HG03520 (cell line): ENCODE measurements around the gene MED15.
"Not testable (repeated sequence)": the region's sequence is repeated elsewhere in the genome, so short reads cannot be mapped to it uniquely, and the experiment has no call there.

Source experiments
- ATAC-seq: cut with Tn5 transposase; IDR thresholded peaks from one replicate; pipeline ENCODE4 v1.9.1; 2021; ENCODE audit warnings: mild to moderate bottlenecking, moderate library complexity; ENCODE audit not compliant: unreplicated experiment

MED15 gene

GRCh38 chr22:20619045-20619892, 111.9 kb downstream of the MED15 start:
- ATAC-seq = no peak

DNA sequence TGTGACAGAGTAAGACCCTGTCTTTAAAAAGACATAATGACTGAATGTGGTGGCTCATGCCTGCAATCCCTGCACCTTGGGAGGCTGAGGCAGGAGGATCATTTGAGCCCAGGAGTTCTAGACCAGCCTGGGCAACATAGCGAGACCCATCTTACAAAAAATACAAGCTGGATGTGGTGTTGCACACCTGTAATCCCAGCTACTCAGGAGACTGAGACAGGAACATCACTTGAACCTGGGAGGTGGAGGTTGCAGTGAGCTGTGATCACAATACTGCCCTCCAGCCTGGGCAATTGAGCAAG, 112.4 kb downstream of the MED15 start:
- not testable (repeated sequence) for ATAC-seq

- no peak for ATAC-seq
Observed at GRCh38 chr22:20621162-20621561, 113.8 kb downstream of the MED15 start.

- ATAC-seq = no peak
Observed at GRCh38 chr22:20622650-20623339, 115.4 kb downstream of the MED15 start.

DNA sequence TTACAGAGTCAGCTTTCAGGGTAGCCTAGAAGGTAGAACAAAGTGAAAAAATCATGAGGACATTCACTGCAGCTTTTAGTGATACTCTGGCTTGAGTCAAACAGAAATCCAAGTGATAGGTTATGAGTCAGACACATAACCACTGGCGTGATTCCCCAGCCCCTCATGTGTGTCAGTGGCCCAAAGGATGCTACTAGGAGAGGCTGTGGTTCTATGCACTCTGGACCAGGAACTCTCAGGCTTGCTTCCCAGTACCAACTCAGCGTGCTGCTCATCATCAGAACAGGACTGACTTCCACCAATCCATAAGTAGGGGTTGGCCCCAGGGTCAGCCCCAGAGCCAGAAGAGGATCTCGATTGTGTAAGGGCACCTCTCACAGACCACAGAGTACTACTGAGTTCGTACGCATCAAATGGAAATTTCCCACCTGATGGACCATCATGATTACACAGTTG, 116.8 kb downstream of the MED15 start:
- peak; percentile 55 for ATAC-seq

DNA sequence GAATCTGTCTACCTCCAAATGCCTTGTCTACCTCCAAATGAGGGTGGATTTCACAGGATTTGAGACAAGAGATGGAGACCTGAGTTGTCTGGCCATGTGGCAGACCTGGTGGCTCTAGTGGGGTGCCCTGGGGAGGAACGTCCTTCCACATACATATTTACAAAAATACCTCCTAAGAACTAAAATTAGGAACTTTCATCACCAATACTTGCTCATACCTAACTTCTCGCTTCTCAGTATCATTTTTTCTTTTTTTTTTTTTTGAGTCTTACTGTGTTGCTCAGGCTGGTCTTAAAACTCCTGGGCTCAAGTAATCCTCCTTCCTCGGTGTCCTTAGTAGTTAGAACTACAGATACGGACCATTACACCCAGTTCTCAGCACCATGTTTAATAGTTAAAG, 117.9 kb downstream of the MED15 start:
- ATAC-seq = no peak

DNA sequence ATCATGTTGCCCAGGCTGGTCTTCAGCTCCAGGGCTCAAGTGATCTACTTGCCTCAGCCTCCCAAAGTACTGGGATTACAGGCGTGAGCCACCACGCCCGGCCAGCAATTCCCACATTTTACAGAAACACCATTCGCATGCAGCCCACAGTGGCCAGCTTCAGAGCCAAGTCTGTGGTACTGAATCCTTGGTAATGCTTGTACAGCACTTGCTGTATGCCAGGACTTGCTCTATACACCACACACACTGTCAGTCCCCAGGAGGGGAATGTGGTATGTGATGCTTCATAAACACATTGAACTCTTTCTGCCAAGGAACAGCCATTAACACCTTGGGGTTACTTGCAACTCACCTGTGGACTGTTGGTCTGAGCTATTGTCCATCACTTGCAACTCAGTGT, 119.4 kb downstream of the MED15 start:
- ATAC-seq = no peak

DNA sequence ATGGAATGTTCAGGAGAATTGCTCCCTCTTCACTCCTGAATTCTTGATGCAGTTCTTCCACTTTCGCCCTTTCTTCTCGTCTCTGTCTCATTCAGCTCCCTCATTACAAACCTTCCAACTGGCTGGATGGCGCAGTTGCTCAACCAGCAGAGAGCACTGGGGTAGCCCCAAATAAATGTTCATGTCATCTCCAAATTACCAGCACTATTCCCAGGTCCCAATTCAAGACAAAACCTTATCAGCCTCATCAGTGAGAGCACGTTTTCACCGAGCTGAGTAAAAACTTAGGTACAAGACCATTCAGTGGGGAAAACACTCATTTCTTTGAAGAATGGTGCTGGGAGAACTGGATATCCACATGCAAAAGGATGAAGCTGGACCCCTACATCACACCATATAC, 120.0 kb downstream of the MED15 start:
- ATAC-seq = no peak

DNA sequence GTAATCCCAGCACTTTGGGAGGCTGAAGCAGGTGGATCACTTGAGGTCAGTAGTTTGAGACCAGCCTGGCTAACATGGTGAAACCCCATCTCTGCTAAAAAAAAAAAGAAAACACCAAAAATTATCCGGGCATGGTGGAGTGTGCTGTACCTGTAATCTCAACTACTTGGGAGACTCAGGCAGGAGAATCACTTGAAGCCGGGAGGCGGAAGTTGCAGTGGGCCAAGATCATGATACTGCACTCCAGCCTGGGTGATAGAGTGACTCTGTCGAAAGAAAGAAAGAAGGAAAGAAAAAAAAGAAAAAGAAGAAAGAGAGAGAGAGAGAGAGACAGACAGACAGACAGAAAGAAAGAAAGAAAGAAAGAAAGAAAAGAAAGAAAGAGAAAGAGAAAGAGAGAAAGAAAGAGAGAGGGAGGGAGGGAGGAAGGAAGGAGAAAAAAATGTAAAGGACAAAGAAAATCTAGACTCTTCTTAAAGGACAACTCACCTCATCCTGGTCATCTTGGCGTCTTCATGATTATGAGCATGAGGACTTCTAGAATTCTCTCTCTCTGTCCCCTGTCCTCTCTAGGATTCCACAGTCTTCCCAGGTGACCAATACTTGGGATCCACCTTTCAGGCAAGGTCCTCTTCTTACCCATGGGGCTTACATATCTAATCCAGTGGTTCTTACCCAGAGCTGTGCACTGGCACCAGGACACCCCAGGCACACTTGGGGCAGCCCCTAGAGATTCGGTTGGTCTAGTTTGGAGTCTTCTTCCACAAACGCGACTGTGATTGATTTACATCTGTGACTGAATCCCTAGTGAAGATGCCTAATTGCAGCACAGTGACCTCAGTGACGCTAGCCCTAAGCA, 120.9 kb downstream of the MED15 start:
- no peak for ATAC-seq

DNA sequence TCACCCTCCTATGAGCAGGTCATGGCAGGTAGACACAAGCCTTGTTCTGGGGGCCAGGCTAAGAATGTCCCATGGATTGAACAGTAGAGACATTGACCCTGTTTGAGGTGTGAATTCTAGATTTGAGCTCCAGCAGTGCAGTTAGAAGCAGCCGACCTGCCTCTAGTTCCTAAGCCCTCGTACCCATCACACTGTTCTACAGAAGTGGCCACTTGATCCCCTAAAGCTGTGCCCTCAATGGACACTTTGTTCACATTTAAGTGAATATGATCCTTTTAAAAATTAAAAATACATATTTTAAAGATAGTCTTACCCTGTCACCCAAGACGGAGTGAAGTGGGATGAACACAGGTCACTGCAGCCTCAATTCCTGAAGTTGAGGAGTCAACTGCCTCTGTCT, 122.0 kb downstream of the MED15 start:
- ATAC-seq = no peak

DNA sequence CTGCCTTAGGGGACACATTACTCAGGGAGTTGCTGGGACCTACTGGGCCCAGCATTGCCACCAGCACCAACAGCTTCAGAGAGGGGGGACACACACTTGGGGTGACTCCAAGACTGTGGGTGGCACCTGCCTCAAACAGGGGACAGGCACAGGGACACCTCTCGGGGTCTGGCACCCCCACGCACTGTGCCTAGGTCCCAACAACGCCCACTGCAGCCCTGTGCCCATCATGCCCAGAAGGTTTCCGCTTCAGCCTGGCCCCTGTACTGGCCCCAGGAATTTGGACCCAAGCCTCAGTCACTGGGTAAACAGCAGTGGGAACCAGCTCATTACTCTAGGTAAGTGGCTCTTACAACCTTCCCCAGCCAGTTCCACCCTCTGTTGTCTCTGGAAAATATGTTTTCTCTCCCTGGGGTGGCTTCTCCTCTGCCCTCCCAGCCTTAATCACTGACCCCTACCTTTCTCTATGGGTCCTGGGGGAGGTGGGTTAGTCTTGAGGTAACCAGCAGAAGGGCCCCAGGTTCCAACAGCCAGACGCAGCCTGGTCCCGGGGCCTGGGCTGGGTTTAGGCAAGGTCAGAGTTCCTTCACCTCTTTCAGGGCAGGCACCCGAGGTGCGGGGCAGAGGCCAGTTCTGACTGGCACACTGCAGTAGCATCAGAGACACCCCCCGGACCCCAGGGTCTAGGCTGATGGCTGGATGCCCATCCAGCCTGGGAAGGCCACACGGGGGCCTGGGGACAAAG, 123.6 kb downstream of the MED15 start:
- no peak for ATAC-seq

- ATAC-seq = no peak
Observed at GRCh38 chr22:20632082-20632481, 124.7 kb downstream of the MED15 start.

GRCh38 chr22:20632518-20632917, 125.1 kb downstream of the MED15 start:
- ATAC-seq = no peak

GRCh38 chr22:20634560-20635226, 127.3 kb downstream of the MED15 start:
- ATAC-seq = no peak

DNA sequence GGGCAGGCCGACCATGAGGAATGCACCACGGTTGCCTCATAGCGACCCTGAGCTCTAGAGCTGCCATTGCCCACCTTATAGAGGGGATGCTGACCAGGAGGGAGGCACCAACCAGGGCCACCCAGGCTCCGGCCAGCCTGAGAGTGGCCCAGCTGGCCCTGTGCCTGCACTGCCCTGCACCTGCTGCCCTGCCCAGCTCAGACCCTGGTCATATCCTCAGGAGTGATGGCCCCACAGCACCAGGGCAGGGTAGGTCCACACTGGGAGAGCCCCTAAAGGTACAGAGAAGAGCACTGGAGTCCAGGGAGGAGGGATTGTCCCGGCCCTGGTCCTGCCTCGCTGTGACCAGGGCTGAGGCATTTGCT, 127.8 kb downstream of the MED15 start:
- no peak for ATAC-seq

GRCh38 chr22:20636075-20636812, 128.8 kb downstream of the MED15 start:
- ATAC-seq = no peak

GRCh38 chr22:20636945-20637344, 129.5 kb downstream of the MED15 start:
- no peak for ATAC-seq
